ENCODE results near the gene NCAN.
"Not testable (repeated sequence)": the region's sequence is repeated elsewhere in the genome, so short reads cannot be mapped to it uniquely, and the experiment has no call there.

NCAN gene

DNA sequence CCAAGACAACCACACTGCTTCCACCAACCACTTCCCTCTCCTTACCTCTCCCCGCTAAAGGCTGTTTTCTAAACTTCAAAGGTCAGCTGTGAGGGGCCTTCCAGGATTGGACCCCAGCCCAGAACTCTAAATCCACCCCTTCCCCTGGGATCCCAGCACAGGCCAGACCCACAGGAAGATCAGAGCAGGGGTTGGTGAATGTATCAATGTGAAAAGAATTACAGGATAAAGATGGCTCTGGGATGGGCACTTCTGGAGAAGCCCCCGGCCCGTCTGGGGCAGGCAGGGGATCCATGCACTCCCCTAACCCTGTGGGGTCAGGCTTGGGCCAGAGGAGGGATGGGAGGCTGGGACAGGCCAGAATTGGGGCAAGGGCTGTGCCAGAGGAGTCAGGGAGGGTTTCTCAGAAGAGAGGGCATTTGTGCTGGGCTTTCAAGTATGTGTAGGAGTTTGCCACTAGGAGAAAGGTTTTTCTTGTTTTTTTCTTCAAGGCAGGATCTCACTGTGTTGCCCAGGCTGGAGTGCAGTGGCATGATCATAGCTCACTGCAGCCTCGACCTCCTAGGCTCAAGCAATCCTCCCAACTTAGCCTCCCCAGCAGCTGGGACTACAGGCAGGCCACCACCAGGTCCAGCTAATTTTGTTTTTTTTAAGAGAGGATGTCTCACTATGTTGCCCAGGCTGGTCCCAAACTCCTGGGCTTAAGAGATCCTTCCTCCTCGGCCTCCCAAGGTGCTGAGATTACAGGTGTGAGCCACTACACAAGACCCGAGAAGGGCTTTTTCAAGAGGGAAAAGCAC lies 40.7 kb upstream of the NCAN start:
- peak overlapping the region; percentile 71 for H3K4me2 ChIP-seq (ENCODE audit: low read depth, low read length, poor library complexity, severe bottlenecking)
- peak overlapping the region; percentile 81 for H3K4me3 ChIP-seq (ENCODE audit: insufficient read depth, low read length, poor library complexity, severe bottlenecking)

GRCh38 chr19:19171821-19172532 lies 39.8 kb upstream of the NCAN start:
- H3K9ac ChIP-seq (ENCODE audit: low read length) = peak overlapping the region; percentile 94
- H3K27me3 ChIP-seq (ENCODE audit: low read length) = no peaks in the 10 kb centered on the region
- no peaks in the 10 kb centered on the region for H4K20me1 ChIP-seq (ENCODE audit: low read depth, low read length)
- no peaks in the 10 kb centered on the region for H3K9me3 ChIP-seq (ENCODE audit: insufficient read depth, low read length)
- H3K27ac ChIP-seq (ENCODE audit: low read depth, low read length) = peak overlapping the region; percentile 92
- H3K9me2 ChIP-seq (replicated peaks; ENCODE audit: insufficient read depth, low read length) = no peaks in the 10 kb centered on the region
- TF ChIP-seq CTCF (IDR thresholded peaks at IDR 0.05; ENCODE audit: insufficient read depth, low read length, poor library complexity, severe bottlenecking) = no peak
- no peak for TF ChIP-seq EZH2phosphoT487 (conservative IDR thresholded peaks at IDR 0.05; ENCODE audit: low read length)
- H3K4me3 ChIP-seq (ENCODE audit: insufficient read depth, low read length, poor library complexity, severe bottlenecking) = no peak overlapping the region
- no peak overlapping the region for H2AFZ ChIP-seq (ENCODE audit: low read depth, low read length, severe bottlenecking)
- peaks cover 40% of the 10 kb centered on the region for H3F3A ChIP-seq (ENCODE audit: insufficient read depth)
- peaks cover 31% of the 10 kb centered on the region for H3K79me2 ChIP-seq (ENCODE audit: insufficient read depth, low read length)
- H3K36me3 ChIP-seq (ENCODE audit: low read length) = peaks cover 4% of the 10 kb centered on the region
- H3K4me2 ChIP-seq (ENCODE audit: low read depth, low read length, poor library complexity, severe bottlenecking) = peak overlapping the region; percentile 71

More for the DNA sequence above, 40.7 kb upstream of the NCAN start:
- H3K79me2 ChIP-seq (ENCODE audit: insufficient read depth, low read length) = peaks cover 40% of the 10 kb centered on the region
- H3K9me3 ChIP-seq (ENCODE audit: insufficient read depth, low read length) = no peaks in the 10 kb centered on the region
- H3K27ac ChIP-seq (ENCODE audit: low read depth, low read length) = peak overlapping the region; percentile 92
- H3K9me2 ChIP-seq (replicated peaks; ENCODE audit: insufficient read depth, low read length) = no peaks in the 10 kb centered on the region
- peak overlapping the region; percentile 94 for H3K9ac ChIP-seq (ENCODE audit: low read length)
- H4K20me1 ChIP-seq (ENCODE audit: low read depth, low read length) = no peaks in the 10 kb centered on the region
- peaks cover 49% of the 10 kb centered on the region for H3F3A ChIP-seq (ENCODE audit: insufficient read depth)
- H3K27me3 ChIP-seq (ENCODE audit: low read length) = no peaks in the 10 kb centered on the region
- H3K36me3 ChIP-seq (ENCODE audit: low read length) = peaks cover 4% of the 10 kb centered on the region
- TF ChIP-seq EZH2phosphoT487 (conservative IDR thresholded peaks at IDR 0.05; ENCODE audit: low read length) (no peak), CTCF (IDR thresholded peaks at IDR 0.05; ENCODE audit: insufficient read depth, low read length, poor library complexity, severe bottlenecking) (no peak)
- H2AFZ ChIP-seq (ENCODE audit: low read depth, low read length, severe bottlenecking) = no peak overlapping the region

DNA sequence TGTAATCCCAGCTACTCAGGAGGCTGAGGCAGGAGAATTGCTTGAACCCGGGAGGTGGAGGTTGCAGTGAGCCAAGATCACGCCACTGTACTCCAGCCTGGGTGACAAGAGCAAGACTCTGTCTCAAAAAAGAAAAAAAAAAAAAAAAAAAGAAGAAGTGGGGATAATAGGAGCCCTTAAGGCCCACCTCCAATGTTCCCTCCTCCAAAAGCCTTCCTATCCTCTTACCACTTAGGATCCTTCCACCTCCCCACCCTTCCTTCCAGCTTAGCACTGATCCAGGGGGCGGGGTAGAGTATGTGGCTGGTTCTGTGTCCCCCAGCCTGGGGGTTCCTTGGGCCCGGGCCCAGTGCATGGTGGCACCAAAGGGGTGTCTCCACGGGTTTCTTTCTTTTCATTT lies 38.5 kb upstream of the NCAN start:
- not testable (repeated sequence) for H4K20me1 ChIP-seq (ENCODE audit: low read depth, low read length); H3K9ac ChIP-seq (ENCODE audit: low read length); H3K36me3 ChIP-seq (ENCODE audit: low read length); H3K9me3 ChIP-seq (ENCODE audit: insufficient read depth, low read length); H3K9me2 ChIP-seq (replicated peaks; ENCODE audit: insufficient read depth, low read length); H3K4me3 ChIP-seq (ENCODE audit: insufficient read depth, low read length, poor library complexity, severe bottlenecking); H2AFZ ChIP-seq (ENCODE audit: low read depth, low read length, severe bottlenecking); H3K27me3 ChIP-seq (ENCODE audit: low read length)
- H3K27ac ChIP-seq (ENCODE audit: low read depth, low read length) = peak overlapping the region; percentile 74
- H3K79me2 ChIP-seq (ENCODE audit: insufficient read depth, low read length) = peaks cover 18% of the 10 kb centered on the region
- peaks cover 27% of the 10 kb centered on the region for H3F3A ChIP-seq (ENCODE audit: insufficient read depth)
- H3K4me2 ChIP-seq (ENCODE audit: low read depth, low read length, poor library complexity, severe bottlenecking) = peak overlapping the region; percentile 4

GRCh38 chr19:19176950-19177349 lies 34.8 kb upstream of the NCAN start:
- no peaks in the 10 kb centered on the region for H3K79me2 ChIP-seq (ENCODE audit: insufficient read depth, low read length)
- H4K20me1 ChIP-seq (ENCODE audit: low read depth, low read length) = no peaks in the 10 kb centered on the region
- no peak overlapping the region for H3K27ac ChIP-seq (ENCODE audit: low read depth, low read length)
- no peaks in the 10 kb centered on the region for H3K36me3 ChIP-seq (ENCODE audit: low read length)
- H3K9ac ChIP-seq (ENCODE audit: low read length) = no peak overlapping the region
- H3K9me3 ChIP-seq (ENCODE audit: insufficient read depth, low read length) = no peaks in the 10 kb centered on the region
- TF ChIP-seq EZH2phosphoT487 (conservative IDR thresholded peaks at IDR 0.05; ENCODE audit: low read length) (no peak), CTCF (IDR thresholded peaks at IDR 0.05; ENCODE audit: insufficient read depth, low read length, poor library complexity, severe bottlenecking) (no peak)
- H3K4me3 ChIP-seq (ENCODE audit: insufficient read depth, low read length, poor library complexity, severe bottlenecking) = no peak overlapping the region
- H3K27me3 ChIP-seq (ENCODE audit: low read length) = no peaks in the 10 kb centered on the region
- H2AFZ ChIP-seq (ENCODE audit: low read depth, low read length, severe bottlenecking) = no peak overlapping the region
- no peak overlapping the region for H3K4me2 ChIP-seq (ENCODE audit: low read depth, low read length, poor library complexity, severe bottlenecking)
- H3F3A ChIP-seq (ENCODE audit: insufficient read depth) = peaks cover 7% of the 10 kb centered on the region; the same call in 1 of the 2 replicates
- no peaks in the 10 kb centered on the region for H3K9me2 ChIP-seq (replicated peaks; ENCODE audit: insufficient read depth, low read length)
